C4-2B (cell line): ENCODE measurements around the gene CTNNA3.

Experiments used
- H3K27ac ChIP-seq: fragments of 450-650 bp; 2 replicates; pipeline ENCODE4 v1.5.1; 2017
- CTCF ChIP-seq: fragments of 450-650 bp; conservative IDR thresholded peaks from 2 replicates; pipeline ENCODE4 v1.5.1; 2017; ENCODE audit warnings: mild to moderate bottlenecking
- ZFX ChIP-seq: fragments of 450-650 bp; IDR thresholded peaks from 2 replicates; pipeline ENCODE4 v1.6.1; 2017

The CTNNA3 gene

GRCh38 chr10:66180021-66180420 is 1516.0 kb downstream of the CTNNA3 start:
- H3K27ac ChIP-seq = no peak overlapping the region

GRCh38 chr10:66176772-66177171 is 1519.2 kb downstream of the CTNNA3 start:
- TF ChIP-seq CTCF (no peak), ZFX (no peak)
- H3K27ac ChIP-seq = no peak overlapping the region

More at GRCh38 chr10:66180021-66180420, 1516.0 kb downstream of the CTNNA3 start:
- TF ChIP-seq CTCF = no peak
- TF ChIP-seq ZFX = no peak

- TF ChIP-seq CTCF (no peak), ZFX (no peak)
- H3K27ac ChIP-seq = no peak overlapping the region
Measured at GRCh38 chr10:66167816-66168215, 1528.2 kb downstream of the CTNNA3 start.

- H3K27ac ChIP-seq = no peak overlapping the region
- TF ChIP-seq ZFX (no peak), CTCF (no peak)
Measured at GRCh38 chr10:66162560-66163143, 1533.3 kb downstream of the CTNNA3 start.

GRCh38 chr10:66151346-66151745 is 1544.6 kb downstream of the CTNNA3 start:
- TF ChIP-seq ZFX (no peak), CTCF (no peak)
- H3K27ac ChIP-seq = no peak overlapping the region

GRCh38 chr10:66148312-66148711 is 1547.7 kb downstream of the CTNNA3 start:
- no peak for TF ChIP-seq ZFX
- no peak for TF ChIP-seq CTCF

GRCh38 chr10:66144016-66144415 is 1552.0 kb downstream of the CTNNA3 start:
- no peak for TF ChIP-seq CTCF
- no peak for TF ChIP-seq ZFX
- H3K27ac ChIP-seq = no peak overlapping the region

More at GRCh38 chr10:66148312-66148711, 1547.7 kb downstream of the CTNNA3 start:
- no peak overlapping the region for H3K27ac ChIP-seq
